ENCODE measurements around the gene CUBN.

Gene CUBN

DNA sequence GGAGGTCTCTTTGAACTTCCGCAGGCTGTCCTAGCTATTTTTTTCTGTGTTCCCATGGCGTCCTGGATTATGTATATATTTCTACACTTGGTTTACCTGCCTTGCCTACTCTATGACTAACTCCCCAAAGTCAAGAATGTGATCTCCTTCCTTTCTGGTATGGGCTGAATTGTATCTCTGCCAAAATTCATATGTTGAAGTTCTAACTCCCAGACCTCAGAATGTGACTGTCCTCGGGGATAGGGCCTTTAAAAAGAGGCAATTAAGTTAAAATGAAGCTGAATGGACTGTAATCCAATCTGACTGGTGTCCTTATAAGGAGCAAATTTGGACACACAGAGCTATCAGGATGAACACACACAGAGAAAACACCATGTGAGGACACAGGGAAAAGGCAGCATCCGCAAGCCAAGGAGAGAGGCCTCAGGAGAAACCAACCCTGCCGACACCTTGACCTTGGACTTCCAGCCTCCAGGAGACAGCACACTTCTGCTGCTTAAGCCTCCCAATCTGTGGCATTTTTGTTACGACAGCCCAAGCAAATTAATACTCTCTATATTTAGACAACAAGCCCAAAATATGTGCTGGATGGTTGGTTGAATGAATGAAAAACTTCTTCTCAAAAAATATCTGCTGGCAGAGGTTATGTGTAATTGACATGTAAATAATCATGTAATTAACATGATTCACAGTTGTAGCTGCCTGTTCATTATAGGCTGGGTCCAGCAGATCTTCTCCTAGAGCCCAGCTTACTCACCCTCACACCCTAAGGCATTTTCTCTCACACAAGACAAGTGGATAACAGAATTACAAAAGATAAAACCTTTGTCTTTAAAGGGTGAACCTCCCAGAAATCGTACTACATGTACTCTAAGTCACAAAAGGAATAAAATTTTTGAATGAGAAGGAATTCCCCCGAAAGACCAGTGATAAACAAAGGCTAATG is 123.7 kb downstream of the CUBN start:
- peak; percentile 63 for DNase-seq

DNA sequence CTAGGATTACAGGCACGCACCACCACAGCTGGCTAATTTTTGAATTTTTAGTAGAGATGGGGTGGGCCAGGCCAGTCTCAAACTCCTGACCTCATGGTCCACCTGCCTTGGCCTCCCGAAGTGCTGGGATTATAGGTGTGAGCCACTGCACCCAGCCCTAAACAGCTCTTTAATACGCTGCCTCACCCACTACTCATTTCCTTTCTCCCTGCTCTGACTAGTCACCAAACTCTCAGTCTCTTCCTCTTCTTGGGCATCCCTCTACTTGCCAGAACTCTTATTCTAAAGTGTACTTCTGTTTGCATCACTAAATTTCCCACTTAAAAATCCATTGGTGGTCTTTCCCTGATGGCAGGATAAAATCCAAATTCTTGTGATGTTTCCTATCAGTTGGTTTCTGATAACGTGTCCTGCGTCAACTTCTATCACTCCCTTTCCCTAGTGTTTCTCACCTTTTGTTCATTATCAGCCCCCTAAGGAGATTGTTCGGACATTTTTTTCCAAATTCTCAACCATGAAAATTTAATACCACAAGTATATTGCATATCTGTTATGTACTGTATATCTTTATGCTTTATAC is 124.7 kb downstream of the CUBN start:
- no peak for DNase-seq

- DNase-seq, result peak; percentile 79
Observed at GRCh38 chr10:17003651-17004286, 125.8 kb downstream of the CUBN start.

DNA sequence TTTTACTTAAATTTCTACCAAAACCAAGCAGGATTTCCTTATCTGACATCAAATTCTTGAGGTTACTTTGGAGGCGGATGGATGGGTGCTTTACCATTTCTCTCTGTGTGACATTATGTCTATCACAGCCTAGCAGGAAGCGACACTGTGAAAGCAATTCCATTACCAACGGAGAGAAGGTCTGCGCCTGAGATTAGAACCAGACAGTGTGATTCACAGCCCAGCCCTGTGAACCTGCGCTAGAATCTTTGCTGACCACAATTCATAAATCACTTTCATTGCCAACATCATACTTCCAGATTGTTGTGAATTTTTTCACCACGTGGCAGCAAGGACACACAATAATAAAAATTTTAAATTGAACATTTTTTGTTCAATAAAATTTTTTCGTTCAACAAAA is 126.5 kb downstream of the CUBN start:
- peak; percentile 98 for DNase-seq

DNA sequence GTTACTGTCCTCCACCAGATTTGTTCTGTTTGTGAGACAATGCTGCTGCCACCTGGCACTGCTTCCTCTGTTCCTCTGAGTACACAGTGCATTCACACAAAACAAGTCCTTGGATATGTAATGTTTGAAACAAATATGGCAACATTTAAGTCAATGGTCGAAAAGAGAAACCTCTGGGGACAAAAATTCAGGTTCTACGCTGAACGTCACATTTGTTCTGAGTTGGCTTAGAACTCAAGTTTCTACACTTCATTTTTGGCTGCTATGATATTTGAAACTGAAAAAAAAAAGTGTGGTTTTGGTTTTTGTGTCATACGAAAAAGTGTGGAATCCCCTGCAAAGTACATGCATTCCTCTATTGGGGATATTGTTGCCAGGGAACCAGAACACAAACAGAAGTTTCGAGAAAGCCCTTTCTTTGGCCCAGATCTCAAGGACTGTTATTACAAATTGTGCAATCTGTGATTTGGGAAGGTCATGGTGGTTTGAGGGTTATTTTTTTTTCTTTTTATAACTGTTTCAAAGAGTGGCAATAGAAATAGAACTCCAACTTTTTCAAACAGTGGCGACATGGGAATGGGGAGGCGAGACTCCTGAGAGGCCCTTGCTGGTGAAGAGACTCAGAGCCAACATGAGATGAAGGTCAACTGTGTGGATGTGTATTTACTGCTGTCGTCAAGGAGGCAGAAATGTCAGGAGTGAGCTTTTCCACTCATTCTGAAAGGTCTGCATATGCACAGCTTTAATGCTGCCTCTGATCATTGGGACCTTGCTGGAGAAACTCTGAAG is 127.5 kb downstream of the CUBN start:
- DNase-seq, result peak; percentile 98

- DNase-seq, result no peak
Observed at GRCh38 chr10:17001297-17001744, 128.3 kb downstream of the CUBN start.

- peak; percentile 92 for DNase-seq
Observed at GRCh38 chr10:16999665-17000451, 129.8 kb downstream of the CUBN start.

DNA sequence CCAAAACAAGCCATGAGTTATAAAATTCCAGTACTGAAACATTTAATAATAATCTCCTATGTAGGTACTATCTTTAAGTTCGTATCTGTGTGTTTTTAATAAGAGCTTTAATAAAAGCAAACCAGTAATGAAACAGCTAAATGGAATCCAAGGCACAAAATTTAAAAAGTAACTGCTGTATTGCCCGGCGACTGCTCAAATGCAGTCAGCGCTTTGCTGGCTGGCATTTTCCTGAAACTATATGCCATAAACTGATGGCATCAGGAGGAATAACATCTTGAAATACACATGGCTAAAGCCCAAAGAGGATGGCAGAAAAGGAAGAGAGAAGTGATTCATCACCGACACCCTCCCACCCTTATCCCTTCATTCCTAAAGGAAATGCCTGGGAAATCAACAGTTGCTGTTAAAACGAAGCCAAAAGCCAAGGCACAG is 133.1 kb downstream of the CUBN start:
- peak; percentile 70 for DNase-seq

DNA sequence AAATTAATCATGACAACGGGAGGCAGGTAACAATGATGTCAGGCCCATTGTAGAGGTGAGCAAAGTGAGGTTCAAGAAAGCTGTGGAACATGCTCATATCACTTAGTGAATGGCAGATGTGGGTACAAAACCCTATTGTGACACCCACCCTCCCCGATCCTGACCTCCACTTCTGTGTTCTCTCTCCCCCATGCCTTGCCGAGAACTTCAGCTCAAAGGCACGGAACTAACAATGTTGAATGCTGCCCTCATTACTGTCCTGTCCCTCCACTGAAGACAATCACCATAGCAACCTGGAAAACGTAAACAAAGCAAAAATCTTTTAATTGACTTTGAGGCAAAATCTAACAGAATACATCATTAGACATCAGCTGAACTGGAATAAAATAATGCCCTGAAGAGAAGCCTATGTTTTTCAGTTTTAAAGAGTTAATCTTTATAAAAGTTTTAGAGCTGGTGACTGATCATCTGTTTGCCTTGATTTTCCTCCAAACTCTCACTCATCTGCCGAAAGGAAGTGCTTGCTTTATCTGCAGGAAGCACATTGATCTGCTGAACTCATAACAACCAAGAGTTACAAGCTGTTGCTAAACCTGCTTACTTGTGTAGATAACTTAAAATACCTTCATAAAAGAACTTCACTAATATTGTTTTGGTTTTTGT is 133.6 kb downstream of the CUBN start:
- peak; percentile 60 for DNase-seq

GRCh38 chr10:16993186-16993585 is 136.4 kb downstream of the CUBN start:
- DNase-seq, result no peak

- peak; percentile 73 for DNase-seq
Observed at GRCh38 chr10:16992611-16993119, 136.9 kb downstream of the CUBN start.

DNA sequence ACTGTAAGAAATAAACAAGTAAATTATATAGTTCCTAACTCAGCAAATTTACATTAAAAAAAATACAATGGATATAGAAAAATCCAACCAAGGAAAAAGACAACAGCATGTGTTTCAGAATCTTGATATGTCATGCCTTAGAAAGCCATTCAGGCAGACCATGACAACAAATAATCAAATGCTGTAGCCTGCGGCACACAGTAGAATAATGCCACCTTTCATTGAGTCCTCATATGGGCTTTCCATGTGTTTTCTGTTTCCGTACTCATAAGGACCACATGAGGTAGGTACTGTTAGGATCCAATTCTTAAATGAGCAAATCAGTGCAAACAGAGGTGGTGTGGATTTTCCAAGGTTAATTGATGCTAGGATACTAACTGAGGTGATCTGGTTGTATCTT is 138.6 kb downstream of the CUBN start:
- no peak for DNase-seq

DNA sequence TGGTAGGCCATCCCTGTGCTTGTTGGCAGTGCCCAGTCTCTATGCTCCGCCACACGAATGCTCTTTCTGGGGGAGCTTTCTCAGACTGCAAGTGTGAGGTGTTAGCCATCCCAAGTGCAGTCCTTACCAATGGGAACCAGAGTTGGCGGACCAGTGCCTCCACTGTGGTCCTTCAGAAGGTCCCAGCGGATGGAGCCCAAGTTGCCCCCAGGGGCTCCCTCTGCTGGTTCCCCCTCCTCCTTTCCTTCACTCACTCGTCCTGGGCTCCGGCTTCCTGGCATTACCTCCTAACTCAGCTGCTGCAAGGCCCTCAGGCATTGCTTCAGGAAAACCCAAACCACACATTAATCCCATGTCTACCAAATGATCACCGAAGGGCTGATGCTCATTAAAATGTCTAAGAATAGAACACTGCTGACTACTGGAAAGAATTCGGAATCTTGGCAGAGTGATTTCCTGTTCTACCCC is 139.8 kb downstream of the CUBN start:
- peak; percentile 91 for DNase-seq

GRCh38 chr10:16988900-16989299 is 140.7 kb downstream of the CUBN start:
- DNase-seq, result no peak

- no peak for DNase-seq
Observed at GRCh38 chr10:16987976-16988610, 141.5 kb downstream of the CUBN start.

DNA sequence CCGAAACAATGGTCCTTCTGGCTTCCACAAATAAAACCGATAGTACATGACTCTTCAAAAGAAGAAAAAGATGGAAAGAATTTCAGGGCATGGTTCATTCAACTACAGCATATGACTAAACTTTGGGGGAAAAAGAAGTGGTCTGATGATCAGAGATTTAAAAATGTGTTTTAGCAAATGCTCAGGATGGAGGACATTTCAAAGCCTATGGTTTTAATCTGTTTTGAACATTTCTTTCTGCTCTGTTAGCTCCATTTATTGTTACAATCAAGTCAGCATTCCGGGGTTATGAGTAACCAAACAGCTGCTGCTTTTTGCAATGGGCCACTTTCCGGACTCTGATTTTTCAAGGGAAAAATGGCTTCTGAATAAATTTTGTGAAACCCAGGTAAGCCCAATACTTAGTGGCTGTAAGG is 142.4 kb downstream of the CUBN start:
- peak; percentile 91 for DNase-seq

- peak; percentile 98 for DNase-seq
Observed at GRCh38 chr10:16986406-16987205, 143.0 kb downstream of the CUBN start.

- no peak for DNase-seq
Observed at GRCh38 chr10:16986082-16986405, 143.6 kb downstream of the CUBN start.

DNA sequence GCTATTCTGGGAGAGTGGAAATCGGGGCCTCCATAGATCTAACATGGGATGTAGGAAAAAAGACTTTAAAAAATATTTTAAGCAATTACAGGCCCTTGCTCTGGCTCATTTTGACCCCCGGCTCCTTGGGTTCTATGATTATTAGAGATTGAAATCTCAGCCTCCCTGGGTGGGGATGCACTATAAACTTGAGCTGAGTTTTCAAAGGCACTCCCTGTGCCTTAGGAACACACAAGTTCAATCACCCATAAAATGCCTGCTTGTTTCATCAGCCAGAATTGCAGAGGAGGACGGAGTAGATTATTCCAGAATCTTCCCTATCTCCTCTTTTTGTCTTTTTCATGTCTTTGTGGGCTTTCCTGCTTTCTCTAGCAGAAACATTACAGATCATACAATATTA is 145.4 kb downstream of the CUBN start:
- no peak for DNase-seq

DNA sequence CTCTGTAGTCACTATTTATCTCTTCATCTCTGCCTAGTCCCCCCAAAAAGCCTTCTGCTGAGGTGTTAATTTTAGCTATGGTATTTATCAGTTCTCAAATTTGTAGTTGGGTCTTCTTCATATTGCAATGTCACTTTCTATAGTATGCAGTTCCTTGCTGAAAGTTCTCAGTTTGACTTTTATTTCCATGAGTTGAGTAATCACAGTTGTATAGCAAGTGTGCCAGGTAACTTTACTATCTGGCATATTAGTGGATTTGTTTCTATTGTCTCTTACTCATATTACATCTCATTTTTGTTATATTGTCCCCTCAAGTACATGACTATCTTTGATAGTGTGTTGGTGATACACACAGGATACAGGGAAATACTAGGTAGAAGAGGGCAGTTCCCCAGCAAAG is 152.8 kb downstream of the CUBN start:
- DNase-seq, result no peak
